HepG2 (cell line): ENCODE measurements around the gene VPS26B. TPM values are rescaled to one million over a fixed set of nuclear protein-coding genes. Genes with fewer than 3 reads are reported as not detected.

Experiments used
- ATF1 ChIP-seq: IDR thresholded peaks from 2 replicates; pipeline ENCODE4 v1.6.1; 2016; ENCODE audit warnings: mild to moderate bottlenecking, control low read depth
- FOXC1 ChIP-seq: sonication (generic); formaldehyde crosslinking; IDR thresholded peaks from 2 replicates; pipeline ENCODE4 v1.8.0; 2022; ENCODE audit warnings: mild to moderate bottlenecking, missing genetic modification reagents, borderline replicate concordance
- HMG20A ChIP-seq: IDR thresholded peaks from 2 replicates; pipeline ENCODE4 v1.6.1; 2016; ENCODE audit warnings: borderline replicate concordance
- HMG20B ChIP-seq: conservative IDR thresholded peaks from 2 replicates; pipeline ENCODE4 v1.6.1; 2016; ENCODE audit warnings: missing genetic modification reagents, missing compliant biosample characterization
- KDM5A ChIP-seq: fragments of 200-600 bp; sonication (generic); IDR thresholded peaks from 2 replicates; pipeline ENCODE4 v1.7.0; 2018; ENCODE audit warnings: antibody characterized with exemption, mild to moderate bottlenecking, low read length, borderline replicate concordance
- KLF11 ChIP-seq: IDR thresholded peaks from 2 replicates; pipeline ENCODE4 v1.6.1; 2016; ENCODE audit warnings: missing compliant biosample characterization
- MNT ChIP-seq: fragments of 450-650 bp; IDR thresholded peaks from 2 replicates; pipeline ENCODE4 v1.6.1; 2016
- NR2C2 ChIP-seq: sonication (generic); formaldehyde crosslinking; IDR thresholded peaks from 2 replicates; pipeline ENCODE4 v1.4.0; 2020; ENCODE audit warnings: missing genetic modification reagents, mild to moderate bottlenecking, moderate library complexity, borderline replicate concordance
- NR2F1 ChIP-seq, 2 experiments: fragments of 450-650 bp in 1 of 2; formaldehyde crosslinking in 1 of 2; IDR thresholded peaks; 2 replicates each; pipeline versions ENCODE4 v1.5.0 to v1.6.1; 2016 to 2020; ENCODE audit warnings: mild to moderate bottlenecking in 1 of 2, missing compliant biosample characterization in 1 of 2, missing genetic modification reagents in 1 of 2, moderate library complexity in 1 of 2
- PITX1 ChIP-seq: sonication (generic); formaldehyde crosslinking; IDR thresholded peaks from 2 replicates; pipeline ENCODE4 v1.5.1; 2020; ENCODE audit warnings: mild to moderate bottlenecking, missing genetic modification reagents
- RBFOX2 ChIP-seq: fragments of 200-400 bp; formaldehyde crosslinking; IDR thresholded peaks from 2 replicates; pipeline ENCODE4 v1.6.1; 2017; ENCODE audit warnings: low read depth, mild to moderate bottlenecking, low read length
- SKI ChIP-seq: fragments of 450-650 bp; IDR thresholded peaks from one replicate; pipeline ENCODE4 v1.6.1; 2018; ENCODE audit warnings: mild to moderate bottlenecking; ENCODE audit not compliant: partially characterized antibody
- SNAPC5 ChIP-seq: sonication (generic); formaldehyde crosslinking; IDR thresholded peaks from 2 replicates; pipeline ENCODE4 v1.8.1; 2023; ENCODE audit warnings: mild to moderate bottlenecking, missing genetic modification reagents, borderline replicate concordance
- SSRP1 ChIP-seq: IDR thresholded peaks from 2 replicates; pipeline ENCODE4 v1.6.1; 2016; ENCODE audit warnings: control low read depth
- YY1 ChIP-seq: IDR thresholded peaks from 2 replicates; pipeline ENCODE4 v1.6.1; 2011; ENCODE audit warnings: low read length, low read depth, moderate library complexity, mild to moderate bottlenecking; ENCODE audit not compliant: insufficient read depth, insufficient replicate concordance
- ZBTB4 ChIP-seq: sonication (generic); formaldehyde crosslinking; IDR thresholded peaks from 2 replicates; pipeline ENCODE4 v1.4.0; 2020; ENCODE audit warnings: missing genetic modification reagents, mild to moderate bottlenecking, borderline replicate concordance
- ZFY ChIP-seq: sonication (generic); formaldehyde crosslinking; IDR thresholded peaks from 2 replicates; pipeline ENCODE4 v1.4.0; 2020; ENCODE audit warnings: missing genetic modification reagents
- ZNF460 ChIP-seq: sonication (generic); formaldehyde crosslinking; IDR thresholded peaks from 2 replicates; pipeline ENCODE4 v1.5.1; 2020; ENCODE audit warnings: missing genetic modification reagents, mild to moderate bottlenecking, borderline replicate concordance
- ZNF543 ChIP-seq: sonication (generic); formaldehyde crosslinking; IDR thresholded peaks from 2 replicates; pipeline ENCODE4 v1.4.0; 2020; ENCODE audit warnings: mild to moderate bottlenecking, missing genetic modification reagents
- ZNF724P ChIP-seq: sonication (generic); formaldehyde crosslinking; IDR thresholded peaks from 2 replicates; pipeline ENCODE4 v1.8.0; 2022; ENCODE audit warnings: missing genetic modification reagents, borderline replicate concordance
- ZNF782 ChIP-seq: sonication (generic); formaldehyde crosslinking; IDR thresholded peaks from 2 replicates; pipeline ENCODE4 v1.4.0; 2020; ENCODE audit warnings: missing genetic modification reagents, mild to moderate bottlenecking, borderline replicate concordance
- ZSCAN12 ChIP-seq: sonication (generic); formaldehyde crosslinking; IDR thresholded peaks from 2 replicates; pipeline ENCODE4 v1.9.0; 2021; ENCODE audit warnings: mild to moderate bottlenecking, missing genetic modification reagents
- ZUFSP ChIP-seq: sonication (generic); formaldehyde crosslinking; IDR thresholded peaks from 2 replicates; pipeline ENCODE4 v1.9.0; 2021; ENCODE audit warnings: missing genetic modification reagents, mild to moderate bottlenecking, borderline replicate concordance
- polyA plus RNA-seq, 8 experiments: library from polyadenylated mRNA; depleted of rRNA in 3 of 8; stranded (reverse) in 7 of 8; unstranded in 1 of 8; fragments of >200 nt; fragmentation: Illumina TruSeq in 4 of 8; extraction: Trizol in 4 of 8; gene quantifications; 2 replicates each; pipeline versions ENCODE4 v1.2.1 to v1.2.3, GENCODE V29; 2011 to 2016; ENCODE audit warnings: low read depth in 4 of 8, missing spikeins in 1 of 8, mixed read lengths in 1 of 8; ENCODE audit not compliant: insufficient read depth in 1 of 8
- total RNA-seq, 5 experiments: library from RNA; depleted of rRNA; stranded (reverse); fragments of >200 nt; fragmentation: Illumina TruSeq; extraction: Trizol; gene quantifications; 2 replicates each; pipeline ENCODE4 v1.2.3, GENCODE V29; 2016; ENCODE audit warnings: low read depth in 1 of 5

The VPS26B gene
- total and polyA plus RNA-seq, 2 of the 13 experiments (the other 11 are each of a cell fraction or from before 2014, with no cell fraction given), result 20.2 to 23.2 TPM

DNA sequence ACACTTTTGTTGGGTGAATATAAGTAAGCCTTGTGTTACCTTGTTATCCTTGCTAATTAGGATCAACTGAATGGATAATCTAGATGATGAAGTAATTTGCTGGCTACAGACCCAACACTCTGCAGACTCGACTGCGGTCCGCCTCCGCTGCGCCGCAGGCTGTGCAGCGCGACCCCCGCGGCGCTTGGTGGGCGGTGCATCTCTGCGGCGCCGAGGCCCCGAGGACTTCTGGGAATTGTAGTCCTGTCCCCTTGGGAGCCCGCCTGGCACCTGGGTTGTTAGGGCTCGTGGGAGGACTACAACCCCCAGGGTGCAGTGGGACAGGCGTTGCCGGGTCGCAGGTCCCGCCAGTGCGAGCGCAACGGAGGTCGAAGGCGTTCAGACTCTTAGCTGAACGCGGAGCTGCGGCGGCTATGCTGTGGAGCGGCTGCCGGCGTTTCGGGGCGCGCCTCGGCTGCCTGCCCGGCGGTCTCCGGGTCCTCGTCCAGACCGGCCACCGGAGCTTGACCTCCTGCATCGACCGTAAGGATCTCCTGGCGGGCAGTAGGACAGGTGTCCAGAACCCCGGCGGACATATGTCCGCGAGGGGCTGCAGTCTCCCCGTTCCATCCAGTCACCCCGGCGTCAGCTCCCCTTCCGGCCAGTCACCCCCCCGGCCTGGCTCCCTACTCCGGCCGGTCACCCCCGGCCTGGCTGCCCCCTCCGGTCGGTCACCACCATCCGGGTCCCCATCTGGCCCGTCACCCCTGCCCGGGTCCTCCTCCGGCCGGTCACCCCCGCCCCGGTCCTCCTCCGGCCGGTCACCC is 28.9 kb downstream of the VPS26B start, which contains the start of the genes ACAD8 and THYN1 (continued):
- TF ChIP-seq NR2F1 (CRISPR knock-in tag; IDR thresholded peaks at IDR 0.05), result 0 out of 4 replicates have a peak, but pooled peaks have one; percentile 19 to 25
- TF ChIP-seq HMG20B (CRISPR knock-in tag), result no peak
- no peak for TF ChIP-seq SSRP1
- TF ChIP-seq ZNF724P (CRISPR knock-in tag), result no peak
- no peak for TF ChIP-seq ZUFSP (CRISPR knock-in tag)
- TF ChIP-seq ZFY (CRISPR knock-in tag), result peak; percentile 71; the same call in 1 of the 2 replicates
- TF ChIP-seq HMG20A (CRISPR knock-in tag), result no peak
- TF ChIP-seq KLF11 (CRISPR knock-in tag), result peak; percentile 82; the same call in 1 of the 2 replicates
- peak; percentile 80 for TF ChIP-seq RBFOX2
- TF ChIP-seq YY1, result peak; percentile 35
- peak; percentile 99 for TF ChIP-seq NR2C2 (CRISPR knock-in tag)
- TF ChIP-seq ZBTB4 (CRISPR knock-in tag), result peak; percentile 26; the same call in 1 of the 2 replicates
- TF ChIP-seq ZNF782 (CRISPR knock-in tag), result no peak; the same call in 1 of the 2 replicates
- TF ChIP-seq SKI, result peak; percentile 50
- no peak for TF ChIP-seq SNAPC5 (CRISPR knock-in tag)
- TF ChIP-seq PITX1 (CRISPR knock-in tag), result peak; percentile 67; the same call in 1 of the 2 replicates
- no peak for TF ChIP-seq ZSCAN12
- TF ChIP-seq KDM5A, result peak; percentile 57; the same call in 1 of the 2 replicates
- TF ChIP-seq ATF1 (CRISPR knock-in tag), result peak; percentile 65
- TF ChIP-seq ZNF460 (CRISPR knock-in tag), result no peak
- 0 out of 2 replicates have a peak, but pooled peaks have one; percentile 10 for TF ChIP-seq MNT
- peak; percentile 65; the same call in 1 of the 2 replicates for TF ChIP-seq FOXC1 (CRISPR knock-in tag)
- TF ChIP-seq ZNF543 (CRISPR knock-in tag), result 0 out of 2 replicates have a peak, but pooled peaks have one; percentile 47
